Left lung (tissue), 10 donors: ENCODE measurements around the gene PCNX3. TPM values are rescaled to one million over a fixed set of nuclear protein-coding genes. Genes with fewer than 3 reads are reported as not detected.

ENCODE experiments used
- ATAC-seq: fragments of 200-7000 bp; cut with Tn5 transposase; one replicate; pipeline ENCODE4 v1.9.1; 2020; ENCODE audit warnings: moderate library complexity
- DNase-seq, 4 donors: peaks; one replicate each; pipeline ENCODE4 v3.0.0-alpha.2; 2013 to 2020
- H3K27ac ChIP-seq, 2 donors: fragments of 200-600 bp; sonication (generic) in 1 of 2; one replicate each; pipeline versions ENCODE4 v1.5.0 to v1.8.0; 2020 to 2021
- H3K27me3 ChIP-seq, 2 donors: fragments of 200-600 bp; sonication (generic) in 1 of 2; one replicate each; pipeline versions ENCODE4 v1.5.0 to v1.8.0; 2020 to 2021
- H3K36me3 ChIP-seq, 2 donors: fragments of 200-600 bp; sonication (generic) in 1 of 2; one replicate each; pipeline versions ENCODE4 v1.5.0 to v1.8.0; 2020 to 2021
- H3K4me1 ChIP-seq, 2 donors: fragments of 200-600 bp; one replicate each; pipeline ENCODE4 v1.8.0; 2021
- H3K4me3 ChIP-seq, 2 donors: fragments of 200-600 bp; sonication (generic) in 1 of 2; one replicate each; pipeline versions ENCODE4 v1.5.0 to v1.8.0; 2020 to 2021; ENCODE audit warnings: mild to moderate bottlenecking in 1 of 2
- H3K9me3 ChIP-seq, 2 donors: fragments of 200-600 bp; sonication (generic) in 1 of 2; one replicate each; pipeline versions ENCODE4 v1.5.0 to v1.8.0; 2020 to 2021
- CTCF ChIP-seq, 2 donors: fragments of 200-600 bp; sonication (generic) in 1 of 2; IDR thresholded peaks; one replicate each; pipeline versions ENCODE4 v1.5.0 to v1.8.0; 2021; ENCODE audit warnings: antibody characterized with exemption in 2 of 2
- intact Hi-C, 2 donors: fragments of 100-400 bp; cut with DNase I; formaldehyde crosslinking; loops; one replicate each; pipeline versions ENCODE4 v1.11.2 to v1.14.2; 2022
- polyA plus RNA-seq, 6 donors: library from polyadenylated mRNA; unstranded; fragments of 120-200 nt; gene quantifications; one replicate each; pipeline ENCODE4 v1.2.1, GENCODE V29; 2013; ENCODE audit not compliant: insufficient read length in 6 of 6
- total RNA-seq, 2 donors: library from RNA; stranded (reverse); fragmentation: NEBNext Ultra II Directional; extraction: Animal tissue kit (Norgen Biotek cat#: 25700); gene quantifications; one replicate each; pipeline ENCODE4 v1.2.1, GENCODE V29; 2021
- donor health status: DM: no; HTN: yes; CAD: no.
- donor health status: DM: no; HTN: no; CAD: no.

PCNX3 gene
- total and polyA plus RNA-seq, 8 donors = 19.9 to 44.5 (median 26.2) TPM

DNA sequence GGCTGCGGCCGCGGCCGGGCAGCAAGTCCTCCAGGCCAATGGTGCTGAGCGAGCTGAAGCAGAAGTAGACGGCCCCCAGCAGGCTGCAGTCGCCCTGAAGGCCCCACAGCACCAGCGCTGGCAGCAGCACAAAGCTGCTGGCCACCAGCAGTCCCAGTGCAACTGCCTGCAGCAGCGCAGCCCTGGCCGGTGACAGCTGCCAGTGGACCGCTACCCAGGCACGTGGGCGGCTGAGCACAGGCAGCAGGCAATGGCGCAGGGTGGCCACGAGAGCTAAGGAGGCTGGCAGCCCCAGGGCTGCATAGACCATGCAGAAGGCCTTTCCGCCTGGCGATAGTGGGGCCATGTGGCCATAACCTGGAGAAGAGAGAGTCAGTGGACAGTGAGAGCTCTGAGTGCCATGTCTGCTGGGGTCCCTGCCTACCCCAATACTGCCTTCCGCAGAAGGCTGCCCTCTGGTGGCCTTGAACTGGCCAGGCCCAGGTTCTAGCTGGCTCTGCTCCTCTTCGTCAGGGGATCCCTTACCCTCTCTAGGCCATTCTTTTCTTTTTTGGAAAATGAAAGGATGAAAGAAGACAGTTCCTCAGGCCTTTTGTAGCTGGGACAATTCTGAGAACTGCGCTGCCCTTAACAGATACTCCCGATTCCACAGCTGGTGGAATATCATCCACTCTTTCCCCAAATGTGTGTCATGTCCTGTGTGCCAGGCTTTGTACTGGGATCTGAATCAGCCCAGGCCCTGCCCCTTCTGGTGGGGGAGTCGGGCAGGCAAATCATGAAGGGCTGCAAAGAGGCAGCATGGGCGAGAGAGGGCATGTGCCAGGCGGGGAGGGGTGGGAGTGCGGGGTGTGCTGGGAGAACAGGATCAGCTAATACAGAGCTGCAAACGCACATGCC lies 21.8 kb upstream of the PCNX3 start:
- peak; percentile 22 to 57 for TF ChIP-seq CTCF (IDR thresholded peaks at IDR 0.05)
- H3K4me1 ChIP-seq = peaks cover 6 to 46% of the 10 kb centered on the region in 2 donors
- DNase-seq = no peak
- H3K9me3 ChIP-seq = no peaks in the 10 kb centered on the region
- peak overlapping the region in 1 of 2 donors; percentile 11 for H3K27ac ChIP-seq
- peaks cover 0 to 78% of the 10 kb centered on the region in 2 donors for H3K36me3 ChIP-seq
- peak; percentile 28 for ATAC-seq
- intact Hi-C loops = loop anchor here in 1 of 2 donors (10.0 kb wide), 1 partner anchor 49 kb away; no protein-coding TSS in a partner anchor
- no peak overlapping the region for H3K4me3 ChIP-seq
- H3K27me3 ChIP-seq = no peaks in the 10 kb centered on the region

DNA sequence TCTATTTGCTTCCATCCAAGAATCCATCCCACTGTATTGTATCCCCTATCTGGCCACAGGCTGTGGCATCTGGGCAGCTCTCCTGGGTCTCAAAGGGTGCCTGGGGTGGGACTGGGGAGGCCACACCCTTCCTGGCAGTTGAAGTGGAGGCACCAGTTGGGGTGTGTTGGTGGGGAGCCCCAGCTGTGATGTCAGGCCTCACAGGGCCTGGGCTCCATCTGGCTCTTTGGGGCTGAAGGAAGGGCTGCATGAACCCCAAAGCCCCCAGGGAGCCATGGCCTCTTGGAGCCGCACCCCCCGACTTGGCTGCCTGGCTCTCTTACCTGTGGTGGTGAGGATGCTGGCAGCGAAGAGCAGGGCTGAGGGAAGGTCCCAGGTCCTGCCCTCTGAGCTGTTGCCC lies 20.4 kb upstream of the PCNX3 start:
- Histone ChIP-seq H3K27ac (peak overlapping the region in 1 of 2 donors; percentile 23), H3K4me1 (peaks cover 6 to 38% of the 10 kb centered on the region in 2 donors)

DNA sequence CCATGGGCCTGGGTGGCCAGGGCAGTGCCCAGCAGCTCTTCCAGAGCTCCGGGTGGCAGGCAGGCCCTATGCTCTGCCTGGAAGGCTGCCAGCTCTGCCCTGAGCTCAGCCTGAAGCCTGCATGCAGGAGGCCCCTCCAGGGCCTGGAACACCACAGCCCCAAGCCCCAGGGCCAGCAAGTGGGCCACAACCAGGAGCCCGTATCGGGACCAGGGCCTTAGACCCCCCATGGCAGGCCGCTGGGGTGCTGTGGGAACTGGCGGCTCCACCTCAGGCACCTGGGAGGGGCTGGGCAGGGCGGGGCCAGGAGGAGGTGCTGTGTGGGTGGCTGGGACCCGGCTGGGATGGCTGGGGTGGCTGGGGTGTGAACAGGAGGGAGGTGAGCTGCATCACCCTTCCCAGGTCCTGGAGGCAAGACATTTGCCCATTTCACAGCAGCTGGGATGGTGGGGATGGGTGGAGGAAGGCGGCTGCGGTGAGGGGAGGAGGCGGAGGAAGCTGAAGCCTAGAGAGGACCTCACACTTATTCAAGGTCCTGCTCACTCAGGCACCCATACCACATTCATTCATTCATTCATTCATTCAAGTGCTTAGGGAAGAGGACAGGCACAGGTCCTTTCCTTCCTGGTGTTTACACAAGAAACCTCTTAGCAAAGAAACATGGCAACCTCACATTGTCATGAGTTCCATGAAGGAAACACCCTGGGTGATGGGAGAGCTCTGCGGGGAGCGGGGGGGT lies 19.9 kb upstream of the PCNX3 start, which contains the start of gene KCNK7:
KCNK7 (minus strand) TSS at position 258 of the 739 bp plus-strand sequence; CDS start at position 230, 28 bp downstream.
- DNase-seq = no peak
- peaks cover 0 to 78% of the 10 kb centered on the region in 2 donors for H3K36me3 ChIP-seq
- intact Hi-C loops = loop anchor here in 1 of 2 donors (10.0 kb wide), 1 partner anchor 51 kb away; no protein-coding TSS in a partner anchor

More for the DNA sequence above, 20.4 kb upstream of the PCNX3 start:
- no peaks in the 10 kb centered on the region for H3K27me3 ChIP-seq
- peaks cover 0 to 78% of the 10 kb centered on the region in 2 donors for H3K36me3 ChIP-seq
- intact Hi-C loops = loop anchor here in 1 of 2 donors (10.0 kb wide), 1 partner anchor 50 kb away; no protein-coding TSS in a partner anchor
- H3K9me3 ChIP-seq = no peaks in the 10 kb centered on the region
- ATAC-seq = no peak
- H3K4me3 ChIP-seq = no peak overlapping the region
- no peak for TF ChIP-seq CTCF (IDR thresholded peaks at IDR 0.05)
- DNase-seq = no peak

GRCh38 chr11:65596520-65596919 lies 19.1 kb upstream of the PCNX3 start:
- peaks cover 0 to 78% of the 10 kb centered on the region in 2 donors for H3K36me3 ChIP-seq
- no peak overlapping the region for H3K4me3 ChIP-seq
- intact Hi-C loops = loop anchor here in 1 of 2 donors (10.0 kb wide), 1 partner anchor 52 kb away; no protein-coding TSS in a partner anchor
- no peak for TF ChIP-seq CTCF (IDR thresholded peaks at IDR 0.05)
- H3K27me3 ChIP-seq = no peaks in the 10 kb centered on the region
- peaks cover 6 to 29% of the 10 kb centered on the region in 2 donors for H3K4me1 ChIP-seq
- no peak for DNase-seq
- H3K27ac ChIP-seq = no peak overlapping the region
- ATAC-seq = no peak
- H3K9me3 ChIP-seq = no peaks in the 10 kb centered on the region

More for the DNA sequence above, 19.9 kb upstream of the PCNX3 start, which contains the start of gene KCNK7:
- Histone ChIP-seq H3K9me3 (no peaks in the 10 kb centered on the region), H3K4me3 (no peak within 1 kb of the TSS), H3K27ac (peak within 1 kb of the TSS in 1 of 2 donors; percentile 23), H3K27me3 (no peaks in the 10 kb centered on the region), H3K4me1 (peaks cover 6 to 34% of the 10 kb centered on the region in 2 donors)
- TF ChIP-seq CTCF (IDR thresholded peaks at IDR 0.05) = no peak
- ATAC-seq = no peak
